Small intestine (tissue), 16 donors: ENCODE results near the gene TMEM213. TPM values are rescaled to one million over a fixed set of nuclear protein-coding genes. Genes with fewer than 3 reads are reported as not detected.

Experiments
- DNase-seq, 2 donors: peaks; one replicate each; pipeline versions ENCODE4 v3.0.0 to v3.0.0-alpha.2; 2013
- FAIRE-seq: peaks from 2 replicates; lab custom pipeline; 2012; peaks lifted over from hg19 to GRCh38; lab: Jason Lieb, UNC
- H3K27ac ChIP-seq, 3 donors: one replicate each; pipeline ENCODE4 v1.5.1; 2013; ENCODE audit warnings: low read length in 2 of 3, mild to moderate bottlenecking in 2 of 3, control low read depth in 1 of 3, inconsistent platforms in 1 of 3, low read depth in 1 of 3, moderate library complexity in 1 of 3
- H3K27me3 ChIP-seq, 3 donors: one replicate each; pipeline ENCODE4 v1.6.1; 2013; ENCODE audit warnings: low read length in 3 of 3, inconsistent platforms in 1 of 3; ENCODE audit not compliant: control insufficient read depth in 3 of 3, insufficient read depth in 3 of 3
- H3K36me3 ChIP-seq, 3 donors: one replicate each; pipeline ENCODE4 v1.6.1; 2013; ENCODE audit warnings: low read length in 3 of 3, inconsistent platforms in 1 of 3, low read depth in 1 of 3, mild to moderate bottlenecking in 1 of 3, moderate library complexity in 1 of 3; ENCODE audit not compliant: control insufficient read depth in 3 of 3, insufficient read depth in 2 of 3
- H3K4me1 ChIP-seq, 3 donors: one replicate each; pipeline ENCODE4 v1.6.1; 2013; ENCODE audit warnings: low read length in 2 of 3, inconsistent platforms in 1 of 3, low read depth in 1 of 3, mild to moderate bottlenecking in 1 of 3, moderate library complexity in 1 of 3; ENCODE audit not compliant: control insufficient read depth in 3 of 3, insufficient read depth in 2 of 3
- H3K4me3 ChIP-seq, 3 donors: one replicate each; pipeline ENCODE4 v1.5.1; 2013; ENCODE audit warnings: low read length in 3 of 3, control low read depth in 1 of 3, inconsistent platforms in 1 of 3, low read depth in 1 of 3, mild to moderate bottlenecking in 1 of 3, moderate library complexity in 1 of 3
- H3K9me3 ChIP-seq, 2 donors: one replicate each; pipeline ENCODE4 v1.6.1; 2013; ENCODE audit warnings: low read depth in 1 of 2, low read length in 1 of 2; ENCODE audit not compliant: control insufficient read depth in 2 of 2, insufficient read depth in 1 of 2
- WGBS, 3 donors: extraction: QIAGEN DNeasy Blood & Tissue Kit; methylation state at CpG; one replicate each; pipeline ENCODE4 v1.1.7; 2013; 5-methylcytosine and 5-hydroxymethylcytosine counted together
- long read RNA-seq, 10 donors: transcript quantifications; one replicate each; lab custom pipeline, GENCODE V29; 2026
- polyA plus RNA-seq, 4 donors: library from polyadenylated mRNA; stranded (reverse) in 3 of 4; unstranded in 1 of 4; fragments of 200-250 nt in 3 of 4; fragments of 120-200 nt in 1 of 4; gene quantifications; one replicate each; pipeline versions ENCODE4 v1.2.1 to v1.2.3, GENCODE V29; 2013
- donor health status: healthy with polysubstance abuse.
- donor health status: control.
- donor health status: control.
- donor health status: Bipolar disorder and iron deficiency.
- donor health status: healthy.

TMEM213 gene, protein sequence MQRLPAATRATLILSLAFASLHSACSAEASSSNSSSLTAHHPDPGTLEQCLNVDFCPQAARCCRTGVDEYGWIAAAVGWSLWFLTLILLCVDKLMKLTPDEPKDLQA
- under 1 TPM in 2 of 4 donors, not detected in 2; 0.01 to 0.07 TPM for polyA plus RNA-seq
- long read RNA-seq, donor 1: 0 reads
- long read RNA-seq, donor 2: 0 reads
- long read RNA-seq, donor 3: 0 reads
- long read RNA-seq, donor 4: 0 reads
- long read RNA-seq, donor 5: 0 reads
- long read RNA-seq, donor 6: 0 reads
- long read RNA-seq, donor 7: 0 reads
- long read RNA-seq, donor 8: 0 reads
- long read RNA-seq, donor 9: 0 reads
- long read RNA-seq, donor 10: 0 reads

DNA sequence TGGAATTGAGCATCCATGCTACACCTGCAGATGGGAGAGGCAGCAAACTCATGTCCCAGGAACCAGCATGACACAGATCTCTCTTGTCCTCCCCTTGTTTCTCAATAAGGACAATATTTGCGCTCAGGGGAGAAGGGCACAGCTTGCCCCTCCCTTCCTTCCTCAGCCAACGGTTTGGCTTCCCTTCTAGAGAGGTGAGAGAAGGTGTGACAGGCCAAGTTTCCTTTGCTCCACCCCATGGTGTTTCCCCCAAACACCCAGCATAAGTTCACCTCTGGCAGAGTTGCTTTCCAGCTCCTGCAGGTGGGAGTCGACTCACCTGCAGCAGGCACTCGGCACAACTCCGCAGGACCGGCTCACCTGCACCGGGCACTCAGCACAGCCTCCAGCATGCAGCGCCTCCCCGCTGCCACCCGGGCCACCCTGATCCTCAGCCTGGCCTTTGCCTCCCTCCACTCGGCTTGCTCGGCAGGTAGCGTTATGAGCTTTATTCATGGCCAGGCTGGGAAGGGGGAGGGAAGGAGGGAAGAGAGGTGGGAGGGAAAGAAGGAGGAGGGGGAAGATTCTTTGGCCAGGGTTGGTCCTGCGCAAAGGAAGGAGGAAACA is at the start of gene TMEM213, which contains the start of gene ATP6V0A4:
TSS of gene TMEM213 (plus strand) at position 280 of the 606 bp plus-strand sequence. CDS start at position 391, 111 bp downstream.
TSS of gene ATP6V0A4 (minus strand) at position 482 of the 606 bp plus-strand sequence. CDS start 26,949 bp downstream, outside the sequence.
- H3K36me3 ChIP-seq: no peaks in the 10 kb centered on the region
- FAIRE-seq (no peak), DNase-seq (peak in 1 of 2 donors; percentile 31)
- 26 to 48% (median 39%) methylated on average over 14 of the region's 14 CpGs for WGBS, 3 donors
- no peak within 1 kb of the TSS for H3K27ac ChIP-seq
- H3K27me3 ChIP-seq: peaks cover 0 to 2% (median 0%) of the 10 kb centered on the region in 3 donors
- H3K9me3 ChIP-seq: no peaks in the 10 kb centered on the region
- no peak within 1 kb of the TSS for H3K4me3 ChIP-seq
- H3K4me1 ChIP-seq: peaks cover 0 to 5% (median 0%) of the 10 kb centered on the region in 3 donors

DNA sequence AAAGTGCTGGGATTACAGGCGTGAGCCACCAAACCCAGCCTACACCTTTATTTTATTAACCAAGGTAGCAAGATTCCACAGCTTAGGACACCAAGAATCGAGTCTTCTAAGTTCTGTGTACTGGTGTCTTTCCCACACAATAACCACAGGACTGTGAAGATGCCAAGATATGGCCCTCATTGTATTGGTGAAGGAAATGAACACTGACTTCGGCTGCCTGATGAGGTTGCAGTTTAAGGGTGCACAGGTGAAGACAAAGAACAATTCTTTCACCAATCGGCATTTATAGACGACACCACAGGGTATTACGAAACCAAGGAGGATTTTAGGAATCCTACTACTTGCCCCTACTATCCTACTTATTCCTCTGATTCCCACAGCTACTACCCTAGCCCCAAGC is 49.1 kb upstream of the TMEM213 start:
- 67 to 82% (median 69%) methylated on average over 6 of the region's 6 CpGs for WGBS, 3 donors
- FAIRE-seq (no peak), DNase-seq (no peak)
- Histone ChIP-seq H3K9me3 (no peaks in the 10 kb centered on the region), H3K27me3 (no peaks in the 10 kb centered on the region), H3K36me3 (no peaks in the 10 kb centered on the region), H3K4me3 (no peak overlapping the region), H3K4me1 (peaks cover 0 to 6% (median 0%) of the 10 kb centered on the region in 3 donors), H3K27ac (no peak overlapping the region)

DNA sequence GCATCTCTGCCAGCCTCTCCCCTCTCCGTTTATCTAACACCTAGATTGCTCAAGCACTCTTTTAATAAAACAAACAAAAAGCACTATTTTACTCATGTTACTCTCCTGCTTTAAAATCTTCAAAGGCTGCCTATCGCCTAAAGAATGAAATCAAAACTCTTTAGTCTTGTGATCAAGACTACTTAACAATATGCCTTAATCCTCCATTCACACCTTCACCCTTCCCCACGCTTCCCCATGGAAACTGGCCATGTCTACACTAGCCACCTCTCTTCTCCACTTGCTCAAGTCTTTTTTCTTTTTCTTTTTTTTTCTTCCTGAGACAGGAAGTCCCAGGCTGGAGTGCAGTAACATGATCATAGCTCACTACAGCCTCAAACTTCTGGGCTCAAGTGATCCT is 47.8 kb upstream of the TMEM213 start:
- Histone ChIP-seq H3K9me3 (no peaks in the 10 kb centered on the region), H3K4me1 (peaks cover 0 to 6% (median 0%) of the 10 kb centered on the region in 3 donors), H3K27me3 (no peaks in the 10 kb centered on the region), H3K4me3 (no peak overlapping the region), H3K27ac (no peak overlapping the region), H3K36me3 (no peaks in the 10 kb centered on the region)
- FAIRE-seq (no peak), DNase-seq (no peak)
- 71 to 78% (median 77%) methylated on average over 3 of the region's 3 CpGs for WGBS, 3 donors

DNA sequence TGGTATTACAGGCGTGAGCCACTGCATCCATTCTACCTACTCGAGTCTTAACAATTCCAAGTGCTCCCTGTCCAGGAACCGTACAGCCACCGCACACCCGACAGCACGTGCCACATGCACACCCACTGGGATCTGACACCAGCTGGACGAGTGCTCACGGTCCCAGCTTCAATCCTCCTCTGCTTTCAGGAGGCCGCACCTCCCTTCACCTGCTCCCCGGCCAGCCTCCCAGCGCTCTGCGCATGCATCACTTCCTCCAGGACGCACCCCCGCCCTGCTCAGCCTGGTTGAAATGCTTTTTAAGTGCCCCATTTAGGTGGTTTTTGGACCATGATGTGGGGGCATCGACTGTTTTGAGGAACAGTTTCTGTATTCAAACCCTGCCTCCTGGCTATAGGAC is 47.3 kb upstream of the TMEM213 start:
- H3K36me3 ChIP-seq: no peaks in the 10 kb centered on the region
- peaks cover 0 to 6% (median 0%) of the 10 kb centered on the region in 3 donors for H3K4me1 ChIP-seq
- H3K9me3 ChIP-seq: no peaks in the 10 kb centered on the region
- no peak overlapping the region for H3K27ac ChIP-seq
- 89 to 92% (median 90%) methylated on average over 15 of the region's 15 CpGs for WGBS, 3 donors
- H3K27me3 ChIP-seq: no peaks in the 10 kb centered on the region
- FAIRE-seq: no peak
- no peak for DNase-seq
- no peak overlapping the region for H3K4me3 ChIP-seq

DNA sequence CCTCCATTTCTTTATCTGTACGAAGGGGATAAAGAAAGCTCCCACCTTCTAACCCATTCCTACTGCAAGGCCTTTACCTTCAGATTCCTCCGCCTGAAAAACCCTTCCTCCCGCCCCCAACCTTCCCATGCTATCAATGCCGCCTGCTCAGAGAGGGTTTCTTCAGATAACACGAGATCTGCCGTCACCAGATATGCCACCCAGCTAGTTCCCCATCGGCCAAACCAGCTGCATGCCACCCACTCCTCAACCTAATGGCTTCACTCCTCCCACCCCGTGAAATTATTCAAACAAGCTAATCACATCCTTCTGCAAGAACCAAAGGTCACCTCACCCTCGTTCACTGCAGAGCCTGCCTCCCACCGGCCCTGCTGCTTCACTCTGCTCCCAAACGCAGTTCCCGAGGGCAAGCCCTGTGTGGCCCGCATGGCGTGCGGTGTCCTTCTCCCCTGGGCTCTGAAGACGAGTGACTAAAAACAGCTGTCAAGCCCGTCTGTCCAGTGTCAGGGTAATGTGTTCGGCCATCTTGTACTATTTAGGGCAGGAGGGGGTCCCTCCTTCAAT is 46.8 kb upstream of the TMEM213 start:
- Histone ChIP-seq H3K36me3 (no peaks in the 10 kb centered on the region), H3K4me3 (no peak overlapping the region), H3K27ac (no peak overlapping the region), H3K27me3 (no peaks in the 10 kb centered on the region), H3K9me3 (no peaks in the 10 kb centered on the region), H3K4me1 (peaks cover 0 to 6% (median 0%) of the 10 kb centered on the region in 3 donors)
- DNase-seq (no peak), FAIRE-seq (no peak)
- 59 to 75% (median 70%) methylated on average over 18 of the region's 18 CpGs for WGBS, 3 donors

DNA sequence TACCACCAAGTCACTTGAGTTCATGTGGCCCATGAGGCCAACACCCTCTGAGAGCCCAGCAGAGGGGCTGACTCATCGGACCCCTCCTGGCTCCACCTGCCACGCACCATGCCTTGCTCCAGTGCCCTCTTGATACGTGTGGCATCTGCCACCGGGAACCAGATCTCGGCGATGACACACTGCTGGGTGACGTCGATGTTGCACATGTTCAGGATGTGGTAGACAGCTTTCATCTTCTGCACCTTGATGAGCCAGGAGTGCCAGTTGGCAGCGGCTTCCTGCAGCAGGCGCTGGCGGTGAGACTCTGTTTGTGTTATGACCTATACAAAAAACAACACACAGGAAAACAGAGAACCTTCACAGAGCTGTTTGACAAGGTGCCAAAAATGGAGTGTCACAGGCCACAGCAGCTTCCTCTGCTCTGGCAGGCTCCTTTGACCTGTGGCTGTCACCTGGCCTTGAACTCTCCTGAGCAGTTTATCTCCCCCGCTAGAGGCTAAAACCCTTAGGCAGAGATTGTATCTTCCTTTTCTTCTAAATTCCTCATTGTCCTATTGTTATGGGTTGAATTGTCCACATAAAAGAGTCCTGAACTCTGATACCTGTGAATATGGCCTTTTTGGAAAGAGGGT is 45.2 kb upstream of the TMEM213 start:
- 24 to 49% (median 24%) methylated on average over 12 of the region's 12 CpGs for WGBS, 3 donors

DNA sequence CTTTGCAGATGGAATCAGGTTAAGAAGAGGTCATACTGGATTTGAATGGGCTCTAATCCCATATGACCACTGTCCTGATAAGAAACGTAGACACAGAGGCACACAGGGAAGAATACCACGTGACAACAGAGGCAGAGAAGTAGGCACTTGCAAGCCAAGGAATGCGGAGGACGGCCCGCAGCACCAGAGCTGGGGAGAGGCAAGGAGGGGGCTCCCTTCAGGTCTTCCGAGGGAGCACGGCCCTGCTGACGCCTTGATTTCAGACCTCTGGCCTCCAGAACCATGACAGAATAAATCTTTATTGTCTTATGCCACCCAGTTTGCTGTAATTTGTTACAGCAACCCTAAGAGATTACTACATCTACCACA is 44.7 kb upstream of the TMEM213 start:
- Histone ChIP-seq H3K9me3 (no peaks in the 10 kb centered on the region), H3K27me3 (no peaks in the 10 kb centered on the region), H3K4me3 (no peak overlapping the region), H3K27ac (peak overlapping the region in 1 of 3 donors; percentile 66), H3K36me3 (no peaks in the 10 kb centered on the region), H3K4me1 (peaks cover 0 to 6% (median 0%) of the 10 kb centered on the region in 3 donors)
- DNase-seq: no peak
- 70 to 81% (median 73%) methylated on average over 8 of the region's 8 CpGs for whole genome bisulfite sequencing, 3 donors
- no peak for FAIRE-seq

More for the DNA sequence above, 45.2 kb upstream of the TMEM213 start:
- Histone ChIP-seq H3K27ac (peak overlapping the region in 1 of 3 donors; percentile 66), H3K9me3 (no peaks in the 10 kb centered on the region), H3K27me3 (no peaks in the 10 kb centered on the region), H3K4me1 (peaks cover 0 to 6% (median 0%) of the 10 kb centered on the region in 3 donors), H3K36me3 (no peaks in the 10 kb centered on the region), H3K4me3 (no peak overlapping the region)
- DNase-seq (peak in 1 of 2 donors; percentile 66), FAIRE-seq (no peak)

DNA sequence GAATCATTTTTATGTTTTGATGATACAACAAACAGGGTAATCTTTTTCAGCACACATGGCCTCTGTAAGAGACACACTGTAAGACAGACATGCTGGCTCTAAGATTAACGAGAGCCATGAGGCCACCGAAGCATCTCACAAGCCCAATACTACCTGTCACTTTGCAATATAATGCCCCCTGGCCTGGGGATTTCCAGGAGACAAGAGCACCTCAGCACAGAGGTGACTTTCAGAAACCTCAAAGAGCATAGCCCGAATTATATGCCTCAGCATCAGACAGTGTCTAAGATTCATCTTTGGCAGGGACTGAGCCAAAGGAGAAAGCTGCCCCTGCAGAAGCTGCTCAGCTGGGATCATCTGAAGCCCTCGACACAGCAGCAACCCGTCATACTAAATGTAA is 44.2 kb upstream of the TMEM213 start:
- no peaks in the 10 kb centered on the region for H3K36me3 ChIP-seq
- H3K27ac ChIP-seq: no peak overlapping the region
- peaks cover 0 to 6% (median 0%) of the 10 kb centered on the region in 3 donors for H3K4me1 ChIP-seq
- DNase-seq: no peak
- WGBS, 3 donors: 69 to 92% (median 92%) methylated on average over 5 of the region's 5 CpGs
- no peaks in the 10 kb centered on the region for H3K27me3 ChIP-seq
- FAIRE-seq: no peak
- no peak overlapping the region for H3K4me3 ChIP-seq
- no peaks in the 10 kb centered on the region for H3K9me3 ChIP-seq
